GM19240 (cell line): ENCODE measurements around the gene NR6A1.

Experiments
- DNase-seq: peaks from one replicate; pipeline ENCODE4 v3.0.0; 2011; ENCODE audit warnings: low spot score; ENCODE audit not compliant: insufficient read length

The NR6A1 gene

DNA sequence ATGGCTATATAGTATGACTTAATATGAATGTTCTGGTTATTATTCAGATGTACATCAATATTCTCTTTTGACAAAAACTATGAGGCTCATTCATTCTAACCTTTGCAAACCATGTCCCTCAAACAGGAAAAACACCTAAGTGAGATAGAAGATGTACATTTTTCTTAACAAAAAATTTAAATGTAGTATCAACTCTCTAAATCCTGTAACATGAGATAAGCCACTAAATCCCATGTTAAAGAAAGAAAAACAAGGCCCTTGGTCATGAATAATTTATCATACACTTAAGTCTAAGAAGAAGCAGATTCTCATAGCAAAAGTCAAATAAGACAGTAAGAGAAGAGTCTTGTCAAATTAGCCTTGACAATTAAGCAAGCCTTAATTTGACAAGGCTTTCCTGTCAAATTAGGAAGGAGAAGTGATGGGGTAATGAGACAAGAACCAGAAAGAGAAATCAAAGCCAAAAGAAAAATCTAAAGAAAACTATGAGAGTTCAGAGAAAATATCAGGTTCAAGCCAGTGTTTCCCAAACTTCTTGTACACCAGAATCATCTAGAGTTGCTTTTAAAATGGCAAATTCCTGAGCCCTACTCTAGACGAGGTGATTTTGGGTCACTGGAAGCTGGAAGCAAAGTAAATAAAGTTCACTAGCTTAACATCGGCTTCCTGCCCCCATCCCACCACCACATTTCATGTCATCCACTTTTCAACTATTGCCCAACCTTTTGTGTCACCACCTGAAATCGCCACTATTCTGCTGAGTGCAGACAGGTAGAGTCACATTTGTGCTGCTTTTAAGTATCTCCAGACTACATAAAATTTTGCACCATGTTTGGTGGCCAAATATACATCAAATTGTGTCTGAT, 76.5 kb downstream of the NR6A1 start:
- no peak for DNase-seq

DNA sequence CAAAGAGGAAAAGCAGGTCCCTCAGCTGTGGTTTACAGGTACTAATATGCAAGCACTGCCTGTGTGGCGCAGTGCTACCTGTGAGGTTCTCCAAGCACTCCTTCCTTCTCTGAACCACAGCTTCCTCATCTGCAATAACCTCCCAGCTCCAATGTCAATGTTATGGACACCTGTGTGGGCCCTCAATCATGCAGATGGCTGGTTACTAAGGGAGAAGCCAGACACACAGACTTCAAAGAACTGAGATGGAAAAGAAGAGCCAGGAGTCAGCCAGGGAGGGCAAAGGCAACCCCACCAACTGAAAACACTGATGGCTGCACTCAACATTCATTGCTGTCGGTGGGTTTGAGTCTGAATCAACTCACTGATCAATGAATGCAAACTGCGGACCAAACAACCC, 77.7 kb downstream of the NR6A1 start:
- DNase-seq = no peak

DNA sequence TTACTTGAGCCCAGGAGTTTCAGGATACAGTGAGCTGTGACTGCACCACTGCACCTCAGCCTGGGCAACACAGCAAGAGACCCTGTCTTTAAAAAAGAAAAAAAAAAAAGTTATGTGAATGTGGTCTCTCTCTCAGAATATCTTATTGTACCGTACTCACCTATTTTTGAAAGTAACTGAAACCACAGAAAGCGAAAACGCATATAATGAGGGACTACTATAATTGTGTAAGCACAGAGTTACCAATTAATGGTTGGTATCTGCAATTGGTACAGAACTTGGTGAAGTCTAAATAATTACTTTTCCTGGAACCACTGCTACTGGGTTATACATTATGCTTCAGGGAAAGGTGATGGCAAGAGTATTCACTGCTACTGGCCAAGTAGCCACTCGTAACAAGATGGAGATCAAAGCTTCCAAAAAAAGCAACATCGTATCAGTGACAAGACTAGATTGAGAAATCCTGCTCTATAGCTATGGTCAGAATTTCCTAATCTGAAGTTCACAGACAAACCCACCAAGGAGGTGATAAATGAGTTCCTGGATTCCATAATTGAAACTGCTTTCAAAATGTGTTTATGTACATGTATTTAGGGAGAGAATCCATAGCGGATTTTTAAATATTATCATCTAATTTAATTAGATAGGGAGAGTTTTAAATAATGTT, 82.7 kb downstream of the NR6A1 start:
- no peak for DNase-seq

DNA sequence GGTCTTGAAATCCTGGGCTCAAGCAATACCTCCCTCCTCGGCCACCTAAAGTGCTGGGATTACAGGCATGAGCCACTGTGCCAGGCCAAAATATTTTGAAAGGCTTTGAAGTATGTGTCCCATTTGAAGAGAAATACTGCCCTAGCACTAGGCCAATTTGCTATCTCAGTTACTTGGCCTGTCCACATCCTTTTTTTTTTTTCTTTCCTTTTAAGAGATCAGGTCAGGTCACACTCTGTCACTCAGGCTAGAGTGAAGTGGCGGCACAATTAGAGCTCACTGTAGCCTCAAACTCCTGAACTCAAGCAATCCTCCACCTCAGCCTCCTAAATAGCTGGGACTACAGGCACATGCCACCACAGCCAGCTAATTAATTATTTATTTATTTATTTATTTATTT, 84.2 kb downstream of the NR6A1 start:
- DNase-seq = no peak

GRCh38 chr9:124685217-124685616, 85.9 kb downstream of the NR6A1 start:
- DNase-seq = no peak

DNA sequence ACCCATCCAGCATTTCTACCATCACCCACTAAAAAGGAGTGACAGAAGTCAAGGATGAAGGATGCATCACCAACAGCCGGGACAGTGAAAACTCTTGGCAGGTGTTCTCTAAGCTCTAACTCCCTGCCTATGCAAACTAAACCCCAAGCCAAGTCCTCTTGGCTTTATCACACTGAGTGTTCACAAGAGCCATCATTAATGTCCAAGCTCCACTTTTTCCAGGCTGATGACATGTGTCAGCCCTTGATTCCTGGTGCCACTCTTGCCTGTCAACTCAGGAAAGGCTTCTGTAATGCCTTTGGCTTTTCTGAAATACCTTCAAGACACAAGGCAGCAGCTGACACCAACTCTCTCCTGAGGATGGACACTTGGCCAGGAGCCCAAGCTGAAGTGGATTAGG, 86.9 kb downstream of the NR6A1 start:
- DNase-seq = no peak

GRCh38 chr9:124683043-124683442, 88.1 kb downstream of the NR6A1 start:
- DNase-seq = no peak

DNA sequence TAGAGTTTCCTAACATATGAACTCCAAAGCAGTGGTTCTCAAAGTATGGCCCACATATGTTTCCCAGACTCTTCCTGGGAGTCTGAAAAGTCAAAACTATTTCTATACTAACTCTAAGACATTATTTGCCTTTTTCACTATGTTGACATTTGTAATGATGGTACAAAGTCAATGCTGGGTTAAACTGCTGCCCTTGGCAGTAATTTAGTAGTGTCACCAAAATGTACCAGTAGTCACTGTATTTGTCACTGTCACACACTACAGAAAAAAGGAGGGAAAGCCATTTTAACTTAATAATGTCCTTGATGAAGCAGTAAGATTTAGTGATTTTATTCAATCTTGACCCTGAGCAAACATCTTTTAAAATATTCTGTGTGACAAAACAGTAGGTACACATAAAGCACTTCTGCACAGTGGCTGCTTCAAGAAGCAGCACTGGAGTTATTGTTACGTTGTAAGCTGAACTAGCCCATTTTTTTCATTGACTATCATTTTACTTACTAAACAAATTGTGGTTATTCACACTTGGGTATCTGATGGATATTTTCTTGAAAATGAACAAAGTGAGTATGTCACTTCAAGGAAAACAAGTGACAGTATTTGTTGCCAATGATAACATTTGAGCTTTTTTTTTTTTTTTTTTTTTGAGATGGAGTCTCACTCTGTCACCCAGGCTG, 90.3 kb downstream of the NR6A1 start:
- DNase-seq = no peak

DNA sequence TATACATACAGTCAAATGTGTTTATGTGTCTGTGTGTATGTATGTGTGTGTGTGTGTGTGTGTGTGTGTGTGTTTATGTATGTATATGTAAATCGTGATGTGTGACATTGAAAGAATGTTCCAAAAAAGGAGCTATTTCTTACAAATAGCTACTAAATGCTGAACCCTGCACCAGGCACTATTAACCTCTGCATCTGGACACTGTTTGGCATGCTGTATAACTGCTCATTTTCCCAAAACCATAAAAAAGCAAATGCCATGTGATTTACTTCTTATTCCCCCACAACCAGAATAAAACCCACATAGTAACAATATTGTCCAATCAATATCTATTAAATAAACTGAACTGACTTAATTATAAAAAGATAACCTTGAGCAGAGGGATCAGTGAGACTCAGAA, 91.1 kb downstream of the NR6A1 start:
- DNase-seq = no peak

DNA sequence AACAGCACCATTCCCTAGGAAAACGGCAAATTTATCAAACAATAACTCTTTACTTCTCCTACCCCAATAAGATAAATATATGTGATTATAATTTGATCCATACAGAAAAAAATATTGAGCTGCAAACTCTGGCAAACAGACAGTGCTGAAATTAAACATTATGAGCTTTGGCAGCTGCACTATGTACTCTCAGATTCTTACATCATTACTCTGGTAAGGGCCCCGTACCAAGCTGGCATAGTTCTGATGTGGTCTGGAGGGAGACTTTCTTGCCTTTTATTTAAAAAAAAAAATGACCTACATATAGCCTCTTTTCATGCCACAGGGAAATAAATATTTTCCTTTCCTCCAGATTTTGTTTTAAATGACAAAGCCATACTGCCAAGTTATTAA, 95.0 kb downstream of the NR6A1 start:
- DNase-seq = no peak

- no peak for DNase-seq
Measured at GRCh38 chr9:124675261-124676158, 95.6 kb downstream of the NR6A1 start.

DNA sequence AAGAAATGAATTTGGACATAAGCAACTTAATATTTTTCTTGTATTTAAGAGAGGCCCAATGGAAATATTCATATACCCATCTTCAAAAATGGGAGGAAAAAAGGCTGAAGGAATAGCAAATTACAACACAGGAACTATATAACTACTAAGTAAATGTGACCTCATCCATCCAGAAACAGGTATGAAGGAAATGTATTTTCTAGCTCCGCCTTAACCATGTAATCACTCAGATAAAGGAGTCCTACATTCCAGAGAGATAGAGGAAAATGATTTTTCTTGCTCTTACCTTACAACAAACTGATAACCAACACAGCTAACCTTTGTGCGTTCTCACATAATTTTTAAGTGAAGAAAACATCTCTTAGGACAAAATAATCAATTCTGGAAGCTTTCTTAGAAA, 96.5 kb downstream of the NR6A1 start:
- no peak for DNase-seq

DNA sequence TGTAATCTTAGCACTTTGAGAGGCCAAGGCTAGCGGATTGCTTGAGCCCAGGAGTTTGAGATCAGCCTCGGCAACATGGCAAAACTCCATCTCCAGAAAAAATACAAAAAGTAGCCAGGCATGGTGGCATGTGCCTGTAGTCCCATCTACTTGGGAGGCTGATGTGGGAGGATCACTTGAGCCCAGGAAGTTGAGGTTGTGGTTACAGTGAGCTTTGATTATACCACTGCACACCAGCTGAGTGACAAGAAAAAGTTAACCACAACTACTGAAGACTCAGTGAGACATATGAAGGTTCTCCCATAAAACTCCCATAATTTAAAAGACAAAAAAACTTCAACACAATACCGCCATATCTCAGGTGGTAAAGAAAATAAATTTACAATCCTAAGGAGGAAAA, 98.0 kb downstream of the NR6A1 start:
- DNase-seq = no peak

DNA sequence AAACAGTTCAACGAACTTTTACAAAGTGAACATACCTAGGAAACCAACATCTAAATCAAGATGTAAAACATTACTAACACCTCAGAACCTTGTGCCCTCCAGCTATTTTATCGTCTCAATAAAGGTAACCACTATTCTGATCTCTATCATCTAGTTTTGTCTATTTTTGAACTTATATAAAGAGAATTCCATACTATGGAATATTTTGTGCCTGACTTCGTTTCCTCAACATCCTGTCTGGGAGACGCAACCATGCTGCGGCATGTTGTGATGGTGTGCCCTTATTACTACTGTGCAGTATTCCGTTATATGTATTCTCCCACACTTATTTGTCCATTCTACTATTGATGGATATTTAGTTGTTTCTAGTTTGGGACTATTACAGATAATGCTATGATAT, 99.2 kb downstream of the NR6A1 start:
- DNase-seq = no peak

DNA sequence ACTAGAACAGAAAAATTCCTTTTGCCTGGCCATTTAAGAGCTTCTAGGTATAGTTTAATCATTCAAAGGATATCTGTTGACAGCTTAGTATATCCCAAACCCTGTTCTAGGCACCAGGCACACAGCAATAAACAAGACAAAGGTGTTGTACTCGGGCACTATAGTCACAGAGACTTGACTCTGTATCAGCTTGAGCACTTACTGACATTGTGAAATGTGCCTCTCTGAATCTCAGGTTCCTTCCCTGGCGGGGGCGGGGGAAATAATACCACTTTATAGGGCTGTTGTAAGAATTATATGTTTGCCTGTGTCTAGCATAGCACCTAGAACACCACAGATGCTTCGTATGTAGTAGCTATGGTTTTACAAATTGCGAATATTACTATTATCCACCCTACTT, 104.5 kb downstream of the NR6A1 start:
- no peak for DNase-seq

DNA sequence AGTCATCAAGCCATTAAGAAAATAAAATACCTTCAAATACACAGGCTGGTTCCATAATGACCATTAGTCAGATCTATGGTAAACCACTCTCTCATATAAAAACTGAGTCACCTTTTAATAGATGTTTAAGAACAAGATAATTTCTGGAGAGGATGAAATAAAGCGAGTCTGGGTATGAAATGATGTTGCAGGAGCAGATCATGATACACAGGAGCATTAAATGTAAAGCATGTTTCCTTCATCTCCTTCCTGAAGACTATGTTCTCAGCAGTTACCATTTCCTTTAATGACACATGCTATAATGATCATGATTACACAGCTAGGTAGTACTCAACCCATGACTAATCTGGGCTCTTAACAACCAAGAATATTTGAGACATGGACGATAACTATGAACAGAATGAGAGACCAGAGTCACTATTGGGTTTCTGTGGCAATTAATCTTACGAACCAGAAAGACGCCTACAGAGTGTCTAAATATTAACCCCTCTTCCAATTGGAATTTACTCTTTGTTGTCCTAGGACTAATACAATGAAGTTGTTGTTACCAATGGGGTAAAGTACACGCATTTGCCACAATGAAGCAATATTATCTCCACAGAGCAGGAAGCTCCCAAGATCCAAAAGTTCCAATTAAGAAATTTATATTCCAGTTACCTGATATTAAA, 105.6 kb downstream of the NR6A1 start:
- no peak for DNase-seq

- no peak for DNase-seq
Measured at GRCh38 chr9:124664143-124664542, 107.0 kb downstream of the NR6A1 start.

GRCh38 chr9:124663046-124663961, 107.8 kb downstream of the NR6A1 start:
- DNase-seq = no peak

DNA sequence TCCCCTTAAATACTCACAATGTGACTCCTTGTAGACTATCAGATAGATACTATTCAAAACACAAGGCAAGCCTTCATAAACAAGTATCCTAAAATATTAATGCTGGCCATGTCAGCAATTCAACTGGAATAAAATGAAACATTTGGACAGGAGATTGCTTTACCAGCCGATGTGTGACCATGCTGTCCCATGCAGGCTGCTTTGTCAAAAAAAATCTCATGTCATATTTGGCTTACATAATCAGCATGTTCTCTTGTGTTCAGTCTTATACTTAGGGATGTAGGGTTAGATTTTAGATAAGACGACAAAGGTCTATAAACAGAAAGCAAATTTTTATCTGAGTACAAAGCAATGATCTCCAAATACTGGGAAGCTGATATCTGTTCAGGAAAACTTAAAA, 108.5 kb downstream of the NR6A1 start:
- DNase-seq = no peak

- DNase-seq = no peak
Measured at GRCh38 chr9:124661271-124661670, 109.8 kb downstream of the NR6A1 start.
